Fibroblast of lung (primary cell): ENCODE data around the gene ATXN7L1.

Experiments
- CTCF ChIP-seq, 2 donors: IDR thresholded peaks in 1 of 2; conservative IDR thresholded peaks in 1 of 2; 1 replicate in 1 of 2; 2 replicates in 1 of 2; pipeline ENCODE4 v1.5.1; 2011 to 2012; ENCODE audit warnings: low read length in 2 of 2, control low read depth in 1 of 2, inconsistent platforms in 1 of 2, low read depth in 1 of 2, mild to moderate bottlenecking in 1 of 2
- EZH2 ChIP-seq: IDR thresholded peaks from 2 replicates; pipeline ENCODE4 v1.5.1; 2012; ENCODE audit warnings: low read length, control low read depth, mild to moderate bottlenecking; ENCODE audit errors: missing control alignments

GRCh38 chr7:105838627-105839231 is 37.7 kb downstream of the ATXN7L1 start:
- no peak for TF ChIP-seq CTCF (conservative IDR thresholded peaks at IDR 0.05 in 1 of 2, IDR thresholded peaks at IDR 0.05 in 1 of 2; ENCODE audit: low read depth in 1 of 2, low read length in 2 of 2)
- no peak for TF ChIP-seq EZH2
